ENCODE measurements around the gene ZNF431.

Gene ZNF431

GRCh38 chr19:21141787-21142464 is at the start of gene ZNF431:
Gene ZNF431 (plus strand): TSS chr19:21142040. CDS start chr19:21142184, 144 bp downstream.
- no peak for TF ChIP-seq EZH2phosphoT487 (IDR thresholded peaks at IDR 0.05; ENCODE audit: borderline replicate concordance, low read length)
- TF ChIP-seq, protein P1, sequence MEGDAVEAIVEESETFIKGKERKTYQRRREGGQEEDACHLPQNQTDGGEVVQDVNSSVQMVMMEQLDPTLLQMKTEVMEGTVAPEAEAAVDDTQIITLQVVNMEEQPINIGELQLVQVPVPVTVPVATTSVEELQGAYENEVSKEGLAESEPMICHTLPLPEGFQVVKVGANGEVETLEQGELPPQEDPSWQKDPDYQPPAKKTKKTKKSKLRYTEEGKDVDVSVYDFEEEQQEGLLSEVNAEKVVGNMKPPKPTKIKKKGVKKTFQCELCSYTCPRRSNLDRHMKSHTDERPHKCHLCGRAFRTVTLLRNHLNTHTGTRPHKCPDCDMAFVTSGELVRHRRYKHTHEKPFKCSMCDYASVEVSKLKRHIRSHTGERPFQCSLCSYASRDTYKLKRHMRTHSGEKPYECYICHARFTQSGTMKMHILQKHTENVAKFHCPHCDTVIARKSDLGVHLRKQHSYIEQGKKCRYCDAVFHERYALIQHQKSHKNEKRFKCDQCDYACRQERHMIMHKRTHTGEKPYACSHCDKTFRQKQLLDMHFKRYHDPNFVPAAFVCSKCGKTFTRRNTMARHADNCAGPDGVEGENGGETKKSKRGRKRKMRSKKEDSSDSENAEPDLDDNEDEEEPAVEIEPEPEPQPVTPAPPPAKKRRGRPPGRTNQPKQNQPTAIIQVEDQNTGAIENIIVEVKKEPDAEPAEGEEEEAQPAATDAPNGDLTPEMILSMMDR (IDR thresholded peaks at IDR 0.05; ENCODE audit: low read depth, low read length, poor library complexity, severe bottlenecking): no peak
- Histone ChIP-seq H3K9me2 (replicated peaks; ENCODE audit: control insufficient read depth, low read length) (no peaks in the 10 kb centered on the region), H3K27me3 (ENCODE audit: control insufficient read depth, low read length) (no peaks in the 10 kb centered on the region), H3K4me1 (ENCODE audit: control insufficient read depth, low read length) (peaks cover 11% of the 10 kb centered on the region), H3K9me3 (ENCODE audit: control insufficient read depth, insufficient read depth, low read length) (peaks cover 20% of the 10 kb centered on the region; the same call in 1 of the 2 replicates), H3K4me2 (ENCODE audit: low read length) (peak within 1 kb of the TSS; percentile 67), H3F3A (ENCODE audit: control insufficient read depth, insufficient read depth) (no peaks in the 10 kb centered on the region), H4K20me1 (ENCODE audit: control insufficient read depth, insufficient read depth, low read depth, low read length) (no peaks in the 10 kb centered on the region), H3K4me3 (ENCODE audit: low read length) (peak within 1 kb of the TSS; percentile 91), H3K36me3 (ENCODE audit: control insufficient read depth, low read length) (peaks cover 39% of the 10 kb centered on the region), H3K27ac (ENCODE audit: low read depth, low read length) (peak within 1 kb of the TSS; percentile 49), H3K79me2 (ENCODE audit: control insufficient read depth, low read length) (peaks cover 45% of the 10 kb centered on the region)

DNA sequence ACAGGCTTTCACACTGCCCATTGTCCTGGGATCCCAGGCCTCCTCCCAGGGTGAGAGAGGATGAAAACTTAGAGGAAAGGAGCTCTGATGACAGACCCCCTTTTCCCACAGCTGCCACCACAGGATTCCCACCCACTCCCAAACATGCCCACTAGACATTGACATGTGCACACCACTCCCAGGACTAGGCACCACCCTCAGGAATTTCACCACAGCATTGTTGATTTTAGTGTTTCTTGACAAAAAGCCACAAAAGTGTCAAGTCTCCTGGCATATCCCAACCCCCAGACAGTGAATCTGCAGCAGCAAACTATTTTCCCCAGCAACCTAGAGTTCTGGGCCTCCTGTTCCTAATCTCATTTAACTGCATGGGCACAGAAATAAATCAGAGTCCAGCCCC is 49.7 kb upstream of the ZNF431 start:
- Histone ChIP-seq H4K20me1 (ENCODE audit: control insufficient read depth, insufficient read depth, low read depth, low read length) (no peaks in the 10 kb centered on the region), H3F3A (ENCODE audit: control insufficient read depth, insufficient read depth) (no peaks in the 10 kb centered on the region), H3K36me3 (ENCODE audit: control insufficient read depth, low read length) (peaks cover 7% of the 10 kb centered on the region), H3K4me3 (ENCODE audit: low read length) (no peak overlapping the region), H3K27me3 (ENCODE audit: control insufficient read depth, low read length) (no peaks in the 10 kb centered on the region), H3K9me2 (replicated peaks; ENCODE audit: control insufficient read depth, low read length) (no peaks in the 10 kb centered on the region), H3K79me2 (ENCODE audit: control insufficient read depth, low read length) (peaks cover 15% of the 10 kb centered on the region; the same call in 1 of the 2 replicates), H3K4me2 (ENCODE audit: low read length) (no peak overlapping the region), H3K9me3 (ENCODE audit: control insufficient read depth, insufficient read depth, low read length) (no peaks in the 10 kb centered on the region), H3K27ac (ENCODE audit: low read depth, low read length) (no peak overlapping the region), H3K4me1 (ENCODE audit: control insufficient read depth, low read length) (no peaks in the 10 kb centered on the region)
- no peak for TF ChIP-seq EZH2phosphoT487 (IDR thresholded peaks at IDR 0.05; ENCODE audit: borderline replicate concordance, low read length)
- TF ChIP-seq, protein P1 (IDR thresholded peaks at IDR 0.05; ENCODE audit: low read depth, low read length, poor library complexity, severe bottlenecking): no peak

DNA sequence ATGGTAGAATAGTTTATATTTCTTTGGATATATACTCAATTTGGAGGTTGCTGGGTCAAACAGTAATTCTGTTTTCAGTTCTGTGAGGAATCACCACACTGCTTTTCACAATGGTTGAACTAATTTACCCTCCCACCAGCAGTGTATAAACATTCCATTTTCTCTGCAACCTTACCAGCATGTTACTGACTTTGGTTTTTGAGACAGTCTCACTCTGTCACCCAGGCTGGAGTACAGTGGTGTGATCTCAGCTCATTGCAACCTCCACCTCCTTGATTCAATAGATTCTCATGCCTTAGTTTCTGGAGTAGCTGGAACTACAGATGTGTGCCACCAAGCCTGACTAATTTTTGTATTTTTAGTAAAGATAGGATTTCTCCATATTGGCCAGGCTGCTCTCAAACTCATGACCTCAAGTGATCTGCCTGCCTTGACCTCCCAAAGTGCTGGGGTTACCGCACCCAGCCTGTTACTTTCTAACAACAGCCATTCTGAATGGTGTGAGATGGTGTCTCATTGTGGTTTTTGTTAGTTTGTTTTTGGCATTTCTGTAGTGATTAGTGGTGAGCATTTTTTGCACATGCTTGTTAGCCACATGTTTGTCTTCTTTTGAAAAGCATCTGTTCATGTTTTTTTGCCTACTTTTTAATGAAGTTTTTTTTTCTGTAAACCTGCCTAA is 47.4 kb upstream of the ZNF431 start:
- Histone ChIP-seq H4K20me1 (ENCODE audit: control insufficient read depth, insufficient read depth, low read depth, low read length) (no peaks in the 10 kb centered on the region), H3K4me2 (ENCODE audit: low read length) (no peak overlapping the region), H3K9me2 (replicated peaks; ENCODE audit: control insufficient read depth, low read length) (no peaks in the 10 kb centered on the region), H3F3A (ENCODE audit: control insufficient read depth, insufficient read depth) (no peaks in the 10 kb centered on the region), H3K36me3 (ENCODE audit: control insufficient read depth, low read length) (peaks cover 6% of the 10 kb centered on the region; the same call in 1 of the 2 replicates), H3K9me3 (ENCODE audit: control insufficient read depth, insufficient read depth, low read length) (no peaks in the 10 kb centered on the region), H3K27ac (ENCODE audit: low read depth, low read length) (no peak overlapping the region), H3K4me3 (ENCODE audit: low read length) (no peak overlapping the region), H3K4me1 (ENCODE audit: control insufficient read depth, low read length) (no peaks in the 10 kb centered on the region), H3K79me2 (ENCODE audit: control insufficient read depth, low read length) (peaks cover 15% of the 10 kb centered on the region; the same call in 1 of the 2 replicates), H3K27me3 (ENCODE audit: control insufficient read depth, low read length) (no peaks in the 10 kb centered on the region)
- TF ChIP-seq, protein P1 (IDR thresholded peaks at IDR 0.05; ENCODE audit: low read depth, low read length, poor library complexity, severe bottlenecking): no peak
- TF ChIP-seq EZH2phosphoT487 (IDR thresholded peaks at IDR 0.05; ENCODE audit: borderline replicate concordance, low read length): no peak
